A204.1 (cell line): ENCODE data around the gene SATL1.
A peak's percentile ranks its signal among the peaks of the same experiment; 100 is the strongest.
"Not testable (repeated sequence)": the region's sequence is repeated elsewhere in the genome, so short reads cannot be mapped to it uniquely, and the experiment has no call there.

Experiments used
- FAIRE-seq: peaks from 2 replicates; lab custom pipeline; 2012; peaks lifted over from hg19 to GRCh38; lab: Jason Lieb, UNC

SATL1 gene

GRCh38 chrX:85243761-85244449, at the start of gene SATL1, which contains the start of gene ZNF711:
Gene SATL1, minus strand, starts transcription at chrX:85243779. Its CDS starts 134,811 bp downstream, at chrX:85108968.
Gene ZNF711, plus strand, starts transcription at chrX:85243991. Its CDS starts 3,582 bp downstream, at chrX:85247573.
- FAIRE-seq = no peak

DNA sequence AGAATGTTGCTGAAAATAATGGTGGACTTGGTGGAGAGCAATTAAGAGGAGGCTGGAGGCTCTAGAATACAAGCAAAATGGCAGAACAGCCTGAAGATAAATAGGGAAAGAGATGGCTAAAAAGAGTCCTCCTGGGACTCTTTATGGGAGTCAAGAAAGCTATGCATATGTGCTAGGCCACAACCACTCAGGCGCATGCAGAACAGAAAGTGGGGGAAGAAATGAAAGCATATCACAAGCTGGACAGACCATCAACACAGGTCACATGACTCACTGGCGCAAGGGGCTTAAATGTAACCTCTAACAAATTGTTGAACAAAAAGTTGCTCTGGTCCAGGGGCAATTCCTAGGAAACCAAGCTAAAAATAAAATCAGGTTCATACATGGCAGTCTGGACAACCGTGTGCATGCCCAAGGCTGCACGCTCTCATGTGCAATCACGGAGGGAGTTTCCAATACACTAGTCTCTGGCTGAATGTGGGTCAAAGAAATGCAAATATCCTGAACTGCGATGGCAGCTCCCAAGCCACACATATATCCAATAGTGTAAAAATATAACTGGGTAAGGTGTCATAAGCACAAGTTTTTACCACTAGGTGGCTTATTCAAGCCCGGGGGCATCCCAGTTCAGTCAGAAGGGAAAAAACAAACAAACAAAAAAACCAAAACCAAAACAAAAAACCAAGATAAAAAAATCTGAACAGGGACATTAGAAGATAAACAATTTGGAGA, 45.6 kb upstream of the SATL1 start:
- no peak for FAIRE-seq

DNA sequence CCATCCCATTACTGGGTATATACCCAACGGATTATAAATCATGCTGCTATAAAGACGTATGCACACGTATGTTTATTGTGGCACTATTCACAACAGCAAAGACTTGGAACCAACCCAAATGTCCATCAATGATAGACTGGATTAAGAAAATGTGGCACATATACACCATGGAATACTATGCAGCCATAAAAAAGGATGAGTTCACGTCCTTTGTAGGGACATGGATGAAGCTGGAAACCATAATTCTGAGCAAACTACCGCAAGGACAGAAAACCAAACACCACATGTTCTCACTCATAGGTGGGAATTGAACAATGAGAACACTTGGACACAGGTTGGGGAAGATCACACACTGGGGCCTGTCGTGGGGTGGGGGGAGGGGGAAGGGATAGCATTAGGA, 41.7 kb upstream of the SATL1 start:
- FAIRE-seq = not testable (repeated sequence)

DNA sequence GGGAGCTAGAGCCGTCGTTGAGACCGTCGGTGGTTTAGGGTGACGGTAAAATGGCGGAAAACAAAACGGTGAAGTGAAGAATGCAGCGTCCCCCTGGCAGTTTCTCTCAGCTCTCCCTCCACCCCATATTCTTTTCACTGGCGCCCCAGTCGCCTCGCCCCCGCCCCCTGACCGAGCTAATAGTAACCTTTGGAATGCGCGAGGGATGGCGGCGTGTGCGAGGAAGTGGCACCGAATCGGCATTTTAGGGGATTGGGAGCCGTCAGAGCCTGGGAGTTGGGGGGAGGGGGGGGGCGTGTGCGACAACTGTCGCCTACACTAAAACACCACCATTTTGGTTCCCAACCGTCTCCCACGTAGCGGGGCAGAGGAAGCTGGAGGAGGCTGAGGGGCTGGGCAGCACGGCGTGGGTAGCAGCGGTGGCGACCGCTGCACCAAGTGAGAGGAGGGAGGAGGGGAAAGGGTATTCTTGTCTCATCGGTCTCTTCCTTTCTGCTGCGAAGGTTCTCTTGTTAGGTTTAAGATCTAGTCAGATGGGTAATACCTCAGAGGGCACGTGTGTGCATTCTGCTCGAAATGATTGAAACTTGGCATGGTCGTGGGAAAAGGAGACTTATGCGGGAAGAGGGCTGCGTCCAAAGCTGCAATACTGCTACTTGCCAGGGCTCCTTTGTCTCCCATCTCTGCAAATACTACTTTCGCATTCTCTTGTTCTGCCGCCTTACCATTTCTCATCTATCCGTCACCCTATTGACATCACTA, 1.1 kb upstream of the SATL1 start:
- FAIRE-seq = no peak

DNA sequence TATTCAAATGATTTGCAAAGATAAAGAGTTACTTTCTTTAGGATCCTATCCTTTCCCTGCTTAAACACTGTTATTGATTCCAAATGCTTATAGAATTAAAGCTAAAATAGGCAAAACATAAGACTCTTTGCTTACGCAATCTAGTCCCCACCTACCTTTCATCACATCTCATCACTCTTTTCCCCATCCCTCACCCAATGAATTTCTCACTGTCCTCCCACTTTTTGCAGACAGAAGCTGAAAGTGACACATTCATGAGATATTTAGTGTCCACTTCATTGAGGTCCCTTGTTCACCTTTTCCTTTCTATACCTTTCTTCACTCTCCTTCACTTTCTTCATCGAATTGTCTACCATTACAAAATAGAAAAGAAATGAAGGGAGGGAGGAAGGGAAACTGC, 424 bp downstream of the SATL1 start:
- no peak for FAIRE-seq

DNA sequence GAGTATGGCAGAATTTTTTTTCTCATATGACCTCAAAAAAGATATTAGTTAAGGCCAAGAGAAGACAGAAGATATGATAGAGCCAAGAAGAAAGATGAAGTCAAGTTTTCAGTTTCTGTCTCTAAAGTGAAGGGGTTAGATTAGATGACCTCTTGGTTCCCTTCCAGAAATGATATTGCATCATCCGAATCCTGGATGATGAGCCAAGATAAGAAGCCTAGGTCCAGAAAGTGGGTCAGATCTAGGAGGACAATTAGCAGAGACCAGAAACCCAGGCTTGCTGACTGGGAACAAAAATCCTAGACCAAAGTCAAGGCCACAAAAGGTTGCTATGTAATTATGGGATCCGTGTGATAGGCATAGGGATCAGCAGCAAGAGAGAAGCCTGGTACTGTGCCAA, 20.2 kb downstream of the SATL1 start:
- FAIRE-seq = no peak

DNA sequence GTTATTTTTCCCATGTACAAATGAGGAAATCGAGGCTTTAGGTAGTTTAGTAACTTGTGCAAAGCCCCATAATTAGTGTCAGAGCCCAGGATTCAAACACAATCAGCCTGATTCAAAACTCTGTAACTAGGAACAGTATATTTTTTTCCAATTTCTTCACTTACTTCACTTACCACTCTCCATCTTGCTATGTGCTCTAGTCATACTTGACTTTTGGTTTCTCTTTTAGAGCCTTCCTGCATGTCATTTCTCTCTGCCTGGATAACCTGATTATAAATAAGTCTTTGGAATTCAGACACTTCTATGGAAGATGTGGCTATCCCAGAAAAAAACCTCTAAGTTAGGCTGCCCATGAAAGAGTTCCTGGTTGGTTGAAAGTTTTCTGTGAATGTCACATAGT, 22.2 kb downstream of the SATL1 start:
- FAIRE-seq = no peak

DNA sequence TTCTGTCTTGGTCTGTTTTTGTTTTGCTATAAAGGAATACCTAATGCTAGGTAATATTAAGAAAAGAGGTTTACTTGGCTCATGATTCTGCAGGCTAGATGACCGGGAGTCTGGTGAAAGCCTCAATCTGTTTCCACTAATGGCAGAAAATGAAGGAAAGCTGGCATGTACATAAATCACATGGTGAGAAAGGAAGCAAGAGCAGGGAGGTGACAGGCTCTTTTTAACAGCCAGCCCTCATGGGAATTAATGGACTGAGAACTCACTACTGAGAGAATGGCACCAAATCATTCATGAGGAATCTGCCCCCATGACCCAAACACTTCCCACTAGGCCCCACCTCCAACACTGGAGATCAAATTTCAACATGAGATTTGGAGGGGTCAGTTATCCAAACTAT, 27.6 kb downstream of the SATL1 start:
- no peak for FAIRE-seq

DNA sequence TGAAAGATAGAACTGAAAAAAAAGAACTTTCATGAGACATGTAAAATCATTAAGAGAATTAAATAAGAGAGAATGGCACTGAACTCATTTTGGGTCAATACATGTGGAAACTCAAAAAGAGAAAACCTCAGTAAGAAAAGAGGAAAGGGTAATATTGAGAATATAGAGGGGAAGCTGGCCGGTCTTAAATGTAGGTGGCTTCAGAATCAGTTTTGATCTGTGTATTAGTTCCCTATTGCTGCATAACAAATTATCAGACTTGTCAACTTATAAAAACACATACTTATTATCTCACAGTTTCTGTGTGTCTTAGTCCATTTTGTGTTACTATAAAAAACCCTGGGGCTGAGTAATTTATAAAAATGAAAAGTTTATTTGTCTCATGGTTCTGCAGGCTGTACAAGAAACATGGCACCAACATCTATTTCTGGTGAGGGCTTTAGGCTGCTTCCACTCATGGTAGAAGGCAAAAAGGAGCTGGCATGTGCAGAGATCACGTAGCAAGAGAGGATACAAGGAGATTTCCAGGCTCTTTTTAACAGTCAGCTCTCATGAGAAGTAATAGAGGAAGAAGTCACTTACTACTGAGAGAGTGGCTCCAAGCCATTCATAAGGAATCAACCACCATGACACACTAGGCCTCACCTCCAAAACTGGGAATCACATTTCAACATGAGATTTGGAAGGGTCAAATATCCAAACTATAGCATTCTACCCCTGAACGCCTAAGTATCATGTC, 29.6 kb downstream of the SATL1 start:
- FAIRE-seq = no peak

DNA sequence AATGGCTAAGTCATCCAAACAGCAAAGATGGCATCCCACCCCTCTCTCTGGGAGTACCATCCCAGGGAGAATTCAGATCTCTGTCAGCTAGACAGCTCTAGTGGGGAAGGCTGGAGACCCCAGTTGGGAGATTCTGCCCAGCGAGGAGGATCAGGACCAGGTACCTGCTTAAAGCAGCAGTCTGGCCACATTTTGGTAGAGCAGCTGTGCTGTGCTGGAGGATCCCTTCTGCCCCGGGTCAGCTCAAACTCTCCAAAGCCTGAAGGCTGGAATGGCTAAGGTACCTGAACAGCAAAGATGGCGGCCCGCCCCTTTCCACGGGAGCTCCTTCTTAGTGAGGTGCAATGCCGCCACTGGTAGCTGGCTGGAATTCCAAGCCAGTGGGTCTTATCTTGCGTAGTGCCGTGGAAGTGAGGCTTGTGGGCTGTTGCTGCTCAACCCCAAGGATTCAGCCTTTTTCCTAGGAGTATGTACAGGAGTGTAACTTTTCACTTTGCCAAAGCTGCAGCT, 40.1 kb downstream of the SATL1 start:
- no peak for FAIRE-seq

GRCh38 chrX:85196319-85196718, 47.3 kb downstream of the SATL1 start:
- FAIRE-seq = no peak

DNA sequence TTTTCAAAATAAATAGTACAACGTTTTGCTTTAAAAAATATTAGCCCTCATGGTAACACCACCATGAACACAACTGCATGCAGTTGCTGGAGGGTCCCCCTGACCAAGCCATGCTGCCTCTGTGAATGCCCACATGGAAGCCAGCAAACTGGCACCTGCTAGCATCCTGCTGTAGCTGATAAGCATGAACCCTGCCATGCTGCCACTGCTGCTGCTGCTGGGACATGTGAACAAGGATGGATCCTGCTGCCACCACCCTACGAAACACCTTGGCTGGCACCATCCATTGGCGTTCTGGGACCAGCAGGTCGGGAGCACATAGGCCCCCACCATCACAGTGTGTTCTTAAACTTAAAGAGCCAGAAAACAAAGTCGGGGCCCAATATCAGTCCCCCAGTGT, 83.9 kb downstream of the SATL1 start:
- no peak for FAIRE-seq

DNA sequence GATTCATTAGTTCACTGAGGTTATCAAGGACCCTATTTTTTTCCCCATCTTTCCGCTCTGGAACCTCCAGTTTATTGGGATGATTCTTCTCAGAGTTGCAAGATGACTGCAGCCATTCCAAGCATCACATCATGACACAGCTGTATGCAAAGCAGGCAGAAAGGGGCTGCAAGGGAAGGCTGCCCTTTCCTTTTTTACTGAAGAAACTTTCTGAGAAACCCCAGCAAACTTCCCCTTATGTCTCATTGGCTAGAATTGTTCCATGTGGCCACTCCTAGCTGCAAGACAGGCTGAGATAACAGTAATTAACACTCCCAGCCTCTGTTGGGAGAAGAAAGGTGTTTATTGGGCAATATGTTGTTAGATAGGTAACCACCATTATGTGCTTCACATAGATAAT, 102.6 kb downstream of the SATL1 start:
- no peak for FAIRE-seq

- no peak for FAIRE-seq
Observed at GRCh38 chrX:85139422-85139821, 104.2 kb downstream of the SATL1 start.

- no peak for FAIRE-seq
Observed at GRCh38 chrX:85136409-85136808, 107.2 kb downstream of the SATL1 start.

GRCh38 chrX:85115252-85115651, 128.3 kb downstream of the SATL1 start:
- FAIRE-seq = no peak

- no peak for FAIRE-seq
Observed at GRCh38 chrX:85114776-85115175, 128.8 kb downstream of the SATL1 start.

DNA sequence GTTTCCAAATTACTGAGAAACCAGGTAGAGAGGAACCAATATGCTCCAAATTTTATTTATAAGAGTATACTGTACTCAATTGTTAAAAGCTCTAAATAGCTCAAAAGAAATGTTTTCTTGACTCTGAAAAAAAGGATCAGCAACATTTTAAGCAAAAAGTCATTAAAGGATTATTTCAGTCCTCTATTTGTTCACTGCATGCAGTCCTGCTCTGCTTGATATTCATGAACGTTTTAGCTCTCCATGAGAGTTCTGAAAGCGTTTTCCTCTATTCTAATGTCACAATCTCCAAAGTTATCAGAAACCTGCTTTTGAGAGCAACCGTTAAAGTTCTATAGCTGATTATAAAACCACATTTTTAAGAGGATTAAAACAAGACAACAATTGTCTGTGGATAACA, 129.4 kb downstream of the SATL1 start:
- no peak for FAIRE-seq

DNA sequence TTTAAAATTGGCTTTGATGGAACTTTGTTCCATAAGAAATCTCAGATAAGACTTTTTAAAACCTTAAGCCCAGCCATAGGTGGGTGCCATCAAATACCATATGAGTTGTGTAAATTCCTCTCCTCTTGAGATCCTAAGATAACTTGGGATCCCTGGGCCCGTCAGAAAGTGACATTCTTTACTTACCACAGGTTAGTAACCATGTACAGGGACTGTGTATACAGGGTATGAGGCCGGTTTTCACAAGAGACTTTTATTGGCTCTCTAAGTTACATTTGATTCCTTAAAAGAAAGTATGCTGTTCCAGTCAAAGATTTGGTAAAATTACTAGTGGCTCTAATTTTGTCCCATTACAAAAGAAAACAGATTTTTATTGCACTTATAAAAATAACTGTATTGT, 129.8 kb downstream of the SATL1 start:
- no peak for FAIRE-seq

DNA sequence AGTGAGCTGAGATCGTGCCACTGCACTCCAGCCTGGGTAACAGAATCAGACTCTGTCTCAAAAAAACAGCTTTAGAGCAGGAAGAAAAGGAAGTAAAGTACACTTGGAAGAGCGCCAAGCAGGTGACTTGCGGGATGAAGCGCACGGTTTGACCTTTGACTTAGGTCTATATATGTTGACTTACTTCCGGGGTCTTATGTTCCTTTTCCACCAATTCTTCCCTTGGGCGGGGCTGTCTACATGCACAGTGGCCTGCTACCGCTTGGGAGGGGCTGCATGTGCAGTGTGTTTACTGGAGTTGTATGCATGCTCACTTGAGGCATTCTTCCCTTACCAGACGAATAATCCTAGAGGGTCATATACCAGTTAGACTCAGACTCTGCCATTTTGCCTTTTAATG, 131.3 kb downstream of the SATL1 start:
- FAIRE-seq = no peak

DNA sequence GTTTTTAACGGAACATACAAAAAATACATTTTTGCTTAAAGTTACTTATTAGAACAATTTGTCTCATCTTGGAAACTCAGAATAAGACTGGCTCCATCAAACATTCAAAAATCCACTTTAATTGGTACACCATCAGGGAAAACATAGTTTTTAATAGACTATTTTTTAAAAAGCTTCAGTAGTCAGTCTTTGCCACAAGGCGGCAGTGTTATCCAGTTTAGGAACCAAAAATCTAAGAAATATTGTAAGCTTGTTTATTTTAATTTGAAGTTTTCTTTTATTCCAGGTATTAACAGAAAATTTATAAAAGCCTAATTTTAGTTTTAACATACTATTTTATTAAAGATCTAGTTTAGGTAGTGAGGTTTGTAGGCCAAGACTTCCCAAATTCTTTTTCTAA, 132.2 kb downstream of the SATL1 start:
- peak; percentile 97 for FAIRE-seq

DNA sequence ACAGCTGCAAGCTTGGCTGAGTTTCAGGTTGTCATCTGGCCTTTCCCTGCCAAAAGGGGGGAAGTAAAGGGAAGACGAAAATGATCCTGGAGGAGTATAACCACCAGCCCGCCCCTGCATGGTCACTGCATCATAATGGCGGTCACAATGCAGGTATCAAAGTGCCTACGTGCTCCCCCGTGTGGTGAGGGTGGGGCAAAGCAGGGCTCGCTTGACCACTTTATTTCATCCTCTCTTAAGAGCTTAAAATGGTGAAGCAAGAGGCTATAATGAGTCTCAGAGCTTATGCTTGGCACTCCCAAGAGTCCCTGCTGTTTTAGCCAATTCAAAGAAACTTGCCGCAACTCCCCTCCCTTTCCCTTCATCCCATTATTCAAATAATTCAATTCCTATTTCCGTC, 134.3 kb downstream of the SATL1 start:
- FAIRE-seq = no peak
